Measurements from ENCODE around the gene C2orf76. TPM values are rescaled to one million over a fixed set of nuclear protein-coding genes. Genes with fewer than 3 reads are reported as not detected.
A peak's percentile ranks its signal among the peaks of the same experiment; 100 is the strongest.
"Not testable (repeated sequence)": the region's sequence is repeated elsewhere in the genome, so short reads cannot be mapped to it uniquely, and the experiment has no call there.

Gene C2orf76
- total and polyA plus RNA-seq, 10 of the 15 experiments (the other 5 are each of a cell fraction or from before 2014, with no cell fraction given): 14.0 to 46.1 (median 25.4) TPM

GRCh38 chr2:119376810-119377209, 10.2 kb upstream of the C2orf76 start:
- Histone ChIP-seq H3K4me2 (ENCODE audit: control insufficient read depth, insufficient read depth) (no peak overlapping the region), H2AFZ (ENCODE audit: control insufficient read depth, low read depth, low read length) (no peak overlapping the region), H3K9ac (ENCODE audit: control insufficient read depth, insufficient read depth, low read length) (no peak overlapping the region), H3K4me1 (ENCODE audit: control insufficient read depth, insufficient read depth, low read length) (0 out of 2 replicates have a peak, but pooled peaks cover under 1% of the 10 kb centered on the region), H3K27me3 (replicated peaks in 1 of 2; ENCODE audit: control insufficient read depth in 2 of 2, insufficient read depth in 2 of 2, low read length in 1 of 2) (no peaks in the 10 kb centered on the region), H3K27ac (ENCODE audit: control insufficient read depth, insufficient read depth) (no peak overlapping the region), H3K4me3 (no peak overlapping the region), H3K9me3 (replicated peaks; ENCODE audit: control insufficient read depth, insufficient read depth, low read length) (no peaks in the 10 kb centered on the region; the same call in 2 of the 3 replicates), H3K79me2 (ENCODE audit: control insufficient read depth, insufficient read depth, low read length) (no peaks in the 10 kb centered on the region), H4K20me1 (ENCODE audit: control insufficient read depth, insufficient read depth) (no peaks in the 10 kb centered on the region), H3K36me3 (ENCODE audit: control insufficient read depth in 2 of 2, insufficient read depth in 2 of 2, low read length in 1 of 2) (peaks cover 10 to 18% of the 10 kb centered on the region in 2 experiments)
- RAD21 ChIA-PET (ENCODE audit: unreplicated experiment): no interaction called here
- intact Hi-C loops (cut with micrococcal nuclease; ENCODE audit: unreplicated experiment) (no loop called here), in situ Hi-C loops (cut with MboI) (no loop called here)
- FAIRE-seq: no peak
- POLR2A ChIA-PET: interaction anchor here (0.6 to 2.6 kb wide), 2 partner anchors 9 to 21 kb away, joined by 4 to 13 read pairs; partner anchors contain the start of genes C2orf76 and DBI
- ATAC-seq: peak; percentile 41
- no TSS peak for BruUV-seq (replicated peaks)
- WGBS (ENCODE audit: insufficient coverage, insufficient replicate concordance, low lambda C conversion rate, missing lambda C conversion rate): 91% methylated on average over 5 of the region's 5 CpGs
- CTCF ChIA-PET: no interaction called here
- SMC1A ChIA-PET (ENCODE audit: uncharacterized antibody, unreplicated experiment): interaction anchor here (2.7 kb wide), 1 partner anchor 9 kb away, joined by 16 read pairs; no protein-coding TSS in a partner anchor
- TF ChIP-seq HDAC2 (IDR thresholded peaks at IDR 0.05) (no peak), BCL11A (IDR thresholded peaks at IDR 0.05; ENCODE audit: low read depth, low read length) (no peak), POLR2A (IDR thresholded peaks at IDR 0.05; ENCODE audit: low read depth, low read length) (0 out of 2 replicates have a peak, but pooled peaks have one; percentile 30), JUND (IDR thresholded peaks at IDR 0.05; ENCODE audit: low read depth, low read length) (no peak), CBX3 (IDR thresholded peaks at IDR 0.05; ENCODE audit: borderline replicate concordance, low read depth) (no peak)
- DNase-seq (ENCODE audit: low read depth, low spot score): no peak

DNA sequence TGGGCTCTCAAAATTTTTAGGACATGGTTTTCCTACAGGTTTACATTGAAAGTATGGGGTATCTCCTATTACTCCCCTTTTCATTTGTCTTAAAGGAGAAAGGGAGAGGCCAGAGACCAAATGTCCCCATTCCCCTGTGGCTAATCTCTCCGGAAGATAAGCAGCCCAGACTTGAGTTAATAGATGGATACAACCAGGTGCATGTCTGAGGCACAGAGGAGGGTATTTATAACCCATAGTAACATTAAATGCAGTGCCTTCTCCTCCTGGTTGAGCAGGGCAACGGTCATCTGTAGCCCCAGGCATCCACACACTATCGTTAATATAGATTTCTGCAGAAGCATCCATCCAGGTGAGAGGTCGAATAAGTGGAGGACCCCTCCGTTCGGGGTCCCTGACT, 9.8 kb upstream of the C2orf76 start:
- 91% methylated on average over 6 of the region's 6 CpGs for WGBS (ENCODE audit: insufficient coverage, insufficient replicate concordance, low lambda C conversion rate, missing lambda C conversion rate)
- H3K4me3 ChIP-seq; H3K4me1 ChIP-seq (ENCODE audit: control insufficient read depth, insufficient read depth, low read length); H3K9me3 ChIP-seq (replicated peaks; ENCODE audit: control insufficient read depth, insufficient read depth, low read length); H3K79me2 ChIP-seq (ENCODE audit: control insufficient read depth, insufficient read depth, low read length); H2AFZ ChIP-seq (ENCODE audit: control insufficient read depth, low read depth, low read length); FAIRE-seq; intact Hi-C loops (cut with micrococcal nuclease; ENCODE audit: unreplicated experiment); H3K27me3 ChIP-seq (replicated peaks in 1 of 2; ENCODE audit: control insufficient read depth in 2 of 2, insufficient read depth in 2 of 2, low read length in 1 of 2); CTCF ChIA-PET; ATAC-seq; in situ Hi-C loops (cut with MboI); H3K27ac ChIP-seq (ENCODE audit: control insufficient read depth, insufficient read depth); BruUV-seq (replicated peaks); H3K9ac ChIP-seq (ENCODE audit: control insufficient read depth, insufficient read depth, low read length); RAD21 ChIA-PET (ENCODE audit: unreplicated experiment); H3K4me2 ChIP-seq (ENCODE audit: control insufficient read depth, insufficient read depth); H4K20me1 ChIP-seq (ENCODE audit: control insufficient read depth, insufficient read depth); DNase-seq (ENCODE audit: low read depth, low spot score): not testable (repeated sequence)
- H3K36me3 ChIP-seq (ENCODE audit: control insufficient read depth in 2 of 2, insufficient read depth in 2 of 2, low read length in 1 of 2): peaks cover 12 to 21% of the 10 kb centered on the region in 2 experiments
- ChIA-PET POLR2A (interaction anchor here (2.6 kb wide), 1 partner anchor 9 kb away, joined by 13 read pairs; the partner anchor contains the start of genes C2orf76 and DBI), SMC1A (ENCODE audit: uncharacterized antibody, unreplicated experiment) (interaction anchor here (2.7 kb wide), 1 partner anchor 8 kb away, joined by 16 read pairs; no protein-coding TSS in a partner anchor)

GRCh38 chr2:119373907-119374745, 7.5 kb upstream of the C2orf76 start:
- H3K36me3 ChIP-seq (ENCODE audit: control insufficient read depth in 2 of 2, insufficient read depth in 2 of 2, low read length in 1 of 2): peaks cover 17 to 31% of the 10 kb centered on the region in 2 experiments
- H3K9ac ChIP-seq (ENCODE audit: control insufficient read depth, insufficient read depth, low read length); SMC1A ChIA-PET (ENCODE audit: uncharacterized antibody, unreplicated experiment); H4K20me1 ChIP-seq (ENCODE audit: control insufficient read depth, insufficient read depth); H3K9me3 ChIP-seq (replicated peaks; ENCODE audit: control insufficient read depth, insufficient read depth, low read length); CTCF ChIA-PET; ATAC-seq; BruUV-seq (replicated peaks); H3K4me2 ChIP-seq (ENCODE audit: control insufficient read depth, insufficient read depth); H3K4me3 ChIP-seq; in situ Hi-C loops (cut with MboI); RAD21 ChIA-PET (ENCODE audit: unreplicated experiment); DNase-seq (ENCODE audit: low read depth, low spot score); H3K27me3 ChIP-seq (replicated peaks in 1 of 2; ENCODE audit: control insufficient read depth in 2 of 2, insufficient read depth in 2 of 2, low read length in 1 of 2); FAIRE-seq; H3K27ac ChIP-seq (ENCODE audit: control insufficient read depth, insufficient read depth); POLR2A ChIA-PET; H2AFZ ChIP-seq (ENCODE audit: control insufficient read depth, low read depth, low read length); intact Hi-C loops (cut with micrococcal nuclease; ENCODE audit: unreplicated experiment); H3K4me1 ChIP-seq (ENCODE audit: control insufficient read depth, insufficient read depth, low read length); H3K79me2 ChIP-seq (ENCODE audit: control insufficient read depth, insufficient read depth, low read length): not testable (repeated sequence)
- 95% methylated on average over 5 of the region's 5 CpGs for WGBS (ENCODE audit: insufficient coverage, insufficient replicate concordance, low lambda C conversion rate, missing lambda C conversion rate)

Measured in GM12878 (cell line).